A549 (cell line): Measurements from ENCODE around the gene KRT36. TPM values are rescaled to one million over a fixed set of nuclear protein-coding genes. Genes with fewer than 3 reads are reported as not detected.

ENCODE experiments used
- ATAC-seq, 2 experiments: fragments of 200-7000 bp in 1 of 2; fragments of >200 bp in 1 of 2; cut with Nextera tagmentation in 1 of 2; cut with Tn5 transposase in 1 of 2; 3 replicates each; pipeline versions ENCODE4 v1.8.0 to v1.9.1; 2018 to 2020; ENCODE audit warnings: mild to moderate bottlenecking in 1 of 2, moderate library complexity in 1 of 2
- CTCF ChIA-PET: fragments of 300-600 bp; sonication (Branson Sonifier 250); formaldehyde crosslinking; extraction: SDS; loops from one replicate; lab custom pipeline; 2021; ENCODE audit warnings: antibody characterized with exemption, inconsistent platforms; lab: Yijun Ruan, JAX
- POLR2A ChIA-PET: fragments of 350-600 bp; formaldehyde crosslinking; extraction: SDS; loops from one replicate; lab custom pipeline; 2021; ENCODE audit warnings: antibody characterized with exemption, inconsistent platforms; lab: Yijun Ruan, JAX
- DNase-seq, 2 experiments: peaks; one replicate each; pipeline versions ENCODE4 v3.0.0 to v3.0.0-alpha.2; 2011 to 2016; ENCODE audit warnings: low read depth in 1 of 2, low spot score in 1 of 2
- FAIRE-seq: peaks from 2 replicates; lab custom pipeline; 2011; peaks lifted over from hg19 to GRCh38; lab: Jason Lieb, UNC
- H3K27ac ChIP-seq, 2 experiments: fragments of >200 bp; sonication (Bioruptor Twin); formaldehyde crosslinking; 3 replicates each; pipeline ENCODE4 v1.5.1; 2016 to 2017
- H3K4me1 ChIP-seq: fragments of >200 bp; sonication (Bioruptor Twin); formaldehyde crosslinking; 3 replicates; pipeline ENCODE4 v1.6.1; 2016
- H3K4me2 ChIP-seq: fragments of >200 bp; sonication (Bioruptor Twin); formaldehyde crosslinking; 3 replicates; pipeline ENCODE4 v1.6.1; 2016
- H3K4me3 ChIP-seq: fragments of >200 bp; sonication (Bioruptor Twin); formaldehyde crosslinking; 3 replicates; pipeline ENCODE4 v1.5.1; 2016
- H3K9me3 ChIP-seq: fragments of >200 bp; sonication (Bioruptor Twin); formaldehyde crosslinking; 3 replicates; pipeline ENCODE4 v1.6.1; 2016
- BHLHE40 ChIP-seq: IDR thresholded peaks from 2 replicates; pipeline ENCODE4 v1.6.1; 2012; ENCODE audit warnings: low read depth, low read length, inconsistent platforms
- CBX8 ChIP-seq: fragments of 200-600 bp; sonication (generic); IDR thresholded peaks from 2 replicates; pipeline ENCODE4 v1.6.1; 2016
- CTCF ChIP-seq: fragments of >200 bp; sonication (Bioruptor Twin); formaldehyde crosslinking; IDR thresholded peaks from 3 replicates; pipeline ENCODE4 v1.5.1; 2016
- ESRRA ChIP-seq: fragments of 150-350 bp; IDR thresholded peaks from 2 replicates; pipeline ENCODE4 v1.6.1; 2014; ENCODE audit warnings: mild to moderate bottlenecking, low read length, borderline replicate concordance
- FOSB ChIP-seq: fragments of 250-450 bp; sonication (Bioruptor Pico); IDR thresholded peaks from 2 replicates; pipeline ENCODE4 v1.5.0; 2020; ENCODE audit warnings: mild to moderate bottlenecking, moderate library complexity
- HES2 ChIP-seq: fragments of >200 bp; sonication (Bioruptor Twin); formaldehyde crosslinking; IDR thresholded peaks from 2 replicates; pipeline ENCODE4 v1.6.1; 2016
- HOXB13 ChIP-seq: fragments of 250-450 bp; sonication (Bioruptor Pico); IDR thresholded peaks from 2 replicates; pipeline ENCODE4 v1.5.0; 2020; ENCODE audit warnings: low read depth, mild to moderate bottlenecking, moderate library complexity
- JUNB ChIP-seq: fragments of >200 bp; sonication (Bioruptor Twin); formaldehyde crosslinking; IDR thresholded peaks from 2 replicates; pipeline ENCODE4 v1.6.1; 2016
- KDM5A ChIP-seq: fragments of 200-600 bp; sonication (generic); IDR thresholded peaks from 2 replicates; pipeline ENCODE4 v1.6.1; 2016; ENCODE audit warnings: antibody characterized with exemption, mild to moderate bottlenecking
- MAFK ChIP-seq: fragments of 450-650 bp; IDR thresholded peaks from 2 replicates; pipeline ENCODE4 v1.6.1; 2014; ENCODE audit not compliant: partially characterized antibody
- MAX ChIP-seq: IDR thresholded peaks from 2 replicates; pipeline ENCODE4 v1.6.1; 2012
- MAZ ChIP-seq: fragments of 150-350 bp; IDR thresholded peaks from 2 replicates; pipeline ENCODE4 v1.6.1; 2014; ENCODE audit warnings: antibody characterized with exemption, low read depth, low read length, borderline replicate concordance
- NFE2L2 ChIP-seq: fragments of 150-350 bp; conservative IDR thresholded peaks from 2 replicates; pipeline ENCODE4 v1.6.1; 2014; ENCODE audit warnings: low read length
- NPAS2 ChIP-seq: fragments of 250-450 bp; sonication (Bioruptor Pico); IDR thresholded peaks from 2 replicates; pipeline ENCODE4 v1.8.0; 2022; ENCODE audit warnings: mild to moderate bottlenecking, moderate library complexity, borderline replicate concordance
- PBX3 ChIP-seq: IDR thresholded peaks from 2 replicates; pipeline ENCODE4 v1.6.1; 2012
- PHF8 ChIP-seq: fragments of 200-600 bp; sonication (generic); IDR thresholded peaks from 2 replicates; pipeline ENCODE4 v1.6.1; 2016; ENCODE audit warnings: low read depth, mild to moderate bottlenecking, antibody characterized with exemption, moderate library complexity, borderline replicate concordance
- POLR2AphosphoS2 ChIP-seq: conservative IDR thresholded peaks from 2 replicates; pipeline ENCODE4 v1.6.1; 2012; ENCODE audit warnings: low read length, improper control_type of control experiment, inconsistent platforms
- RAD21 ChIP-seq, 2 experiments: fragments of >200 bp in 1 of 2; sonication (Bioruptor Twin) in 1 of 2; formaldehyde crosslinking in 1 of 2; IDR thresholded peaks in 1 of 2; conservative IDR thresholded peaks in 1 of 2; 2 replicates in 1 of 2; 3 replicates in 1 of 2; pipeline ENCODE4 v1.6.1; 2012 to 2018; ENCODE audit warnings: inconsistent platforms in 1 of 2
- RARB ChIP-seq: fragments of 250-450 bp; sonication (Bioruptor Pico); IDR thresholded peaks from 2 replicates; pipeline ENCODE4 v1.8.0; 2021; ENCODE audit warnings: mild to moderate bottlenecking, moderate library complexity
- RCOR1 ChIP-seq: fragments of 150-350 bp; IDR thresholded peaks from 2 replicates; pipeline ENCODE4 v1.6.1; 2014; ENCODE audit warnings: antibody characterized with exemption, low read length, low read depth
- REST ChIP-seq: fragments of 200-600 bp; sonication (generic); IDR thresholded peaks from 2 replicates; pipeline ENCODE4 v1.6.1; 2016; ENCODE audit warnings: antibody characterized with exemption, mild to moderate bottlenecking, moderate library complexity
- TFCP2L1 ChIP-seq: fragments of 250-450 bp; sonication (Bioruptor Pico); IDR thresholded peaks from 2 replicates; pipeline ENCODE4 v1.5.0; 2021; ENCODE audit warnings: mild to moderate bottlenecking
- TP53 ChIP-seq: fragments of 250-450 bp; sonication (Bioruptor Pico); IDR thresholded peaks from 2 replicates; pipeline ENCODE4 v1.5.0; 2021; ENCODE audit warnings: mild to moderate bottlenecking, moderate library complexity
- USF2 ChIP-seq: fragments of 450-650 bp; IDR thresholded peaks from 2 replicates; pipeline ENCODE4 v1.6.1; 2014; ENCODE audit warnings: antibody characterized with exemption
- ZNF302 ChIP-seq: fragments of 250-450 bp; sonication (Bioruptor Pico); IDR thresholded peaks from 2 replicates; pipeline ENCODE4 v1.9.0; 2021; ENCODE audit warnings: inconsistent platforms, mild to moderate bottlenecking, moderate library complexity
- WGBS: methylation state at CpG from one replicate; pipeline ENCODE4 v1.1.6; 2017; ENCODE audit errors: missing lambda C conversion rate; 5-methylcytosine and 5-hydroxymethylcytosine counted together
- polyA plus RNA-seq, 4 experiments: library from polyadenylated mRNA; depleted of rRNA in 3 of 4; stranded (reverse); fragments of >200 nt; fragmentation: RNase III in 1 of 4; extraction: RNeasy Plus Mini Kit Qiagen cat#74134 plus additional on column Dnase treatment in 1 of 4; gene quantifications; 2 replicates in 3 of 4; 3 replicates in 1 of 4; pipeline ENCODE4 v1.2.3, GENCODE V29; 2011 to 2017

The KRT36 gene
- polyA plus RNA-seq, 2 of the 4 experiments (the other 2 are of a cell fraction), result not detected

- DNase-seq (no peak), ATAC-seq (no peak), FAIRE-seq (no peak)
- POLR2A ChIA-PET, result no interaction called here
- Histone ChIP-seq H3K4me1 (peaks cover 13% of the 10 kb centered on the region), H3K4me2 (no peak overlapping the region), H3K4me3 (no peak overlapping the region), H3K9me3 (peaks cover 6% of the 10 kb centered on the region; the same call in 2 of the 3 replicates), H3K27ac (no peak overlapping the region)
- 67% methylated on average over 15 of the region's 15 CpGs for WGBS
- no peak for TF ChIP-seq CTCF
- TF ChIP-seq USF2, result no peak
- no peak for TF ChIP-seq BHLHE40
- no peak for TF ChIP-seq TP53
- TF ChIP-seq JUNB, result no peak
- no peak for TF ChIP-seq TFCP2L1 (CRISPR knock-in tag)
- no peak for TF ChIP-seq HOXB13 (CRISPR knock-in tag)
- TF ChIP-seq MAX, result no peak
- TF ChIP-seq MAFK, result no peak
- no peak for TF ChIP-seq ESRRA
- no peak for TF ChIP-seq KDM5A
- TF ChIP-seq NPAS2 (CRISPR knock-in tag), result no peak
- no peak for TF ChIP-seq NFE2L2
- no peak for TF ChIP-seq ZNF302 (CRISPR knock-in tag)
- TF ChIP-seq MAZ, result no peak
- no peak for TF ChIP-seq REST
- TF ChIP-seq FOSB, result no peak
- no peak for TF ChIP-seq RAD21 (conservative IDR thresholded peaks at IDR 0.05 in 1 of 2, IDR thresholded peaks at IDR 0.05 in 1 of 2)
- TF ChIP-seq HES2, result no peak
- no peak for TF ChIP-seq RCOR1
- CTCF ChIA-PET, result interaction anchor here (0.8 to 4.9 kb wide), 8 partner anchors 11 to 140 kb away, joined by 3 to 25 read pairs (median 5); partner anchors contain the start of gene KRT38
These were observed 27.0 kb downstream of the KRT36 start for GRCh38 chr17:41462705-41463104.

GRCh38 chr17:41457676-41458075, 32.0 kb downstream of the KRT36 start:
- no peak for TF ChIP-seq TP53
- TF ChIP-seq CBX8, result no peak
- TF ChIP-seq HES2, result no peak
- TF ChIP-seq PBX3, result no peak
- TF ChIP-seq NPAS2 (CRISPR knock-in tag), result no peak
- TF ChIP-seq PHF8, result no peak
- no peak for TF ChIP-seq RCOR1
- TF ChIP-seq POLR2AphosphoS2, result no peak
- no peak for TF ChIP-seq RARB (CRISPR knock-in tag)
- no peak for TF ChIP-seq JUNB
- H3K9me3 ChIP-seq, result no peaks in the 10 kb centered on the region
- 66% methylated on average over 4 of the region's 4 CpGs for WGBS
- H3K4me1 ChIP-seq, result no peaks in the 10 kb centered on the region
- FAIRE-seq (no peak), ATAC-seq (no peak), DNase-seq (no peak)
- POLR2A ChIA-PET, result no interaction called here
- H3K27ac ChIP-seq, result no peak overlapping the region
- H3K4me3 ChIP-seq, result no peak overlapping the region
- H3K4me2 ChIP-seq, result no peak overlapping the region
- CTCF ChIA-PET, result interaction anchor here (0.9 to 4.9 kb wide), 7 partner anchors 8 to 190 kb away, joined by 3 to 20 read pairs (median 4); no protein-coding TSS in a partner anchor
